K562 (cell line): ENCODE data around the gene SPEG. TPM values are rescaled to one million over a fixed set of nuclear protein-coding genes. Genes with fewer than 3 reads are reported as not detected.
A peak's percentile ranks its signal among the peaks of the same experiment; 100 is the strongest.

ENCODE experiments used
- BRCA1 ChIP-seq, 2 experiments: fragments of 450-650 bp in 1 of 2; sonication (generic) in 1 of 2; formaldehyde crosslinking in 1 of 2; IDR thresholded peaks; 2 replicates each; pipeline versions ENCODE4 v1.5.0 to v1.6.1; 2017 to 2020; ENCODE audit warnings: mild to moderate bottlenecking in 1 of 2, missing genetic modification reagents in 1 of 2
- CBX3 ChIP-seq, 2 experiments: IDR thresholded peaks; 1 replicate in 1 of 2; 2 replicates in 1 of 2; pipeline ENCODE4 v1.6.1; 2012; ENCODE audit warnings: inconsistent platforms in 2 of 2, low read length in 2 of 2, borderline replicate concordance in 1 of 2, control low read depth in 1 of 2
- ESRRB ChIP-seq: fragments of 250-450 bp; sonication (Bioruptor Pico); IDR thresholded peaks from 2 replicates; pipeline ENCODE4 v1.5.0; 2020; ENCODE audit warnings: mild to moderate bottlenecking, moderate library complexity, borderline replicate concordance
- ETV1 ChIP-seq: fragments of 450-650 bp; conservative IDR thresholded peaks from 2 replicates; pipeline ENCODE4 v1.6.1; 2016; ENCODE audit warnings: missing genetic modification characterization, control low read depth, low read depth, missing compliant biosample characterization
- ETV5 ChIP-seq: sonication (generic); formaldehyde crosslinking; IDR thresholded peaks from 2 replicates; pipeline ENCODE4 v1.4.0; 2020; ENCODE audit warnings: low read depth, mild to moderate bottlenecking, missing genetic modification reagents
- EWSR1 ChIP-seq: fragments of 450-650 bp; IDR thresholded peaks from 2 replicates; pipeline ENCODE4 v1.6.1; 2018; ENCODE audit warnings: borderline replicate concordance, mild to moderate bottlenecking, low read depth, moderate library complexity; ENCODE audit not compliant: partially characterized antibody
- FOXM1 ChIP-seq, 2 experiments: fragments of 450-650 bp in 1 of 2; sonication (generic) in 1 of 2; formaldehyde crosslinking in 1 of 2; IDR thresholded peaks; 2 replicates each; pipeline versions ENCODE4 v1.6.1 to v1.9.0; 2017 to 2022; ENCODE audit warnings: low read depth in 2 of 2, mild to moderate bottlenecking in 2 of 2, missing genetic modification reagents in 1 of 2, moderate library complexity in 1 of 2
- NCOA1 ChIP-seq: fragments of 450-650 bp; IDR thresholded peaks from 2 replicates; pipeline ENCODE4 v1.6.1; 2016; ENCODE audit warnings: low read depth
- NFE2L1 ChIP-seq: fragments of 450-650 bp; IDR thresholded peaks from 2 replicates; pipeline ENCODE4 v1.6.1; 2016; ENCODE audit warnings: missing genetic modification characterization, low read depth, mild to moderate bottlenecking, missing compliant biosample characterization, moderate library complexity, borderline replicate concordance
- POLR2G ChIP-seq: fragments of 200-400 bp; formaldehyde crosslinking; IDR thresholded peaks from 2 replicates; pipeline ENCODE4 v1.6.1; 2017; ENCODE audit warnings: low read depth, mild to moderate bottlenecking, antibody characterized with exemption, low read length, moderate library complexity
- POU5F1 ChIP-seq: fragments of 150-350 bp; IDR thresholded peaks from 2 replicates; pipeline ENCODE4 v1.6.1; 2014; ENCODE audit warnings: borderline replicate concordance, low read length, low read depth, mild to moderate bottlenecking; ENCODE audit not compliant: partially characterized antibody
- REST ChIP-seq, 2 experiments: fragments of 450-650 bp; formaldehyde crosslinking in 1 of 2; IDR thresholded peaks; 2 replicates each; pipeline versions ENCODE4 v1.4.0 to v1.6.1; 2014 to 2020; ENCODE audit warnings: mild to moderate bottlenecking in 2 of 2, borderline replicate concordance in 1 of 2, low read depth in 1 of 2
- SAFB2 ChIP-seq: fragments of 200-400 bp; formaldehyde crosslinking; IDR thresholded peaks from 2 replicates; pipeline ENCODE4 v1.6.1; 2018; ENCODE audit warnings: borderline replicate concordance, low read length, low read depth, moderate library complexity; ENCODE audit not compliant: severe bottlenecking
- SUPT5H ChIP-seq: fragments of 450-650 bp; IDR thresholded peaks from 2 replicates; pipeline ENCODE4 v1.6.1; 2016
- ZNF766 ChIP-seq: fragments of 200-800 bp; sonication (Bioruptor generic); conservative IDR thresholded peaks from 2 replicates; pipeline ENCODE4 v1.6.1; 2016; ENCODE audit warnings: missing genetic modification characterization, missing compliant biosample characterization
- ZNF778 ChIP-seq: fragments of 450-650 bp; formaldehyde crosslinking; IDR thresholded peaks from 2 replicates; pipeline ENCODE4 v1.4.0; 2020; ENCODE audit warnings: mild to moderate bottlenecking, moderate library complexity
- polyA plus RNA-seq, 8 experiments: library from polyadenylated mRNA; depleted of rRNA in 4 of 8; stranded (reverse) in 5 of 8; unstranded in 3 of 8; fragments of >200 nt; fragmentation: Nextera tagmentation in 2 of 8; fragmentation: Illumina TruSeq in 1 of 8; extraction: Ambion mirVana in 2 of 8; extraction: Trizol in 1 of 8; gene quantifications; 2 replicates each; pipeline versions ENCODE4 v1.2.1 to v1.2.3, GENCODE V29; 2011 to 2014; ENCODE audit warnings: inconsistent platforms in 1 of 8, missing spikeins in 1 of 8
- total RNA-seq, 7 experiments: library from RNA; depleted of rRNA in 6 of 7; stranded (reverse); fragments of >200 nt in 6 of 7; fragmentation: Illumina TruSeq in 2 of 7; extraction: Trizol in 2 of 7; gene quantifications; 2 replicates each; pipeline versions ENCODE4 v1.2.1 to v1.2.3, GENCODE V29; 2011 to 2021; ENCODE audit warnings: low replicate concordance in 1 of 7

Gene SPEG
- total and polyA plus RNA-seq, 9 of the 15 experiments (the other 6 are each of a cell fraction or from before 2014, with no cell fraction given) = 0.49 to 8.7 (median 3.0) TPM

- no peak for TF ChIP-seq REST (IDR thresholded peaks at IDR 0.05; ENCODE audit: borderline replicate concordance)
- TF ChIP-seq REST (CRISPR knock-in tag; IDR thresholded peaks at IDR 0.05; ENCODE audit: low read depth) = peak; percentile 37; the same call in 1 of the 2 replicates
- TF ChIP-seq BRCA1 (IDR thresholded peaks at IDR 0.05) = no peak
- no peak for TF ChIP-seq BRCA1 (CRISPR knock-in tag; IDR thresholded peaks at IDR 0.05)
- TF ChIP-seq EWSR1 = no peak
- no peak for TF ChIP-seq CBX3 (IDR thresholded peaks at IDR 0.05; ENCODE audit: borderline replicate concordance in 1 of 2, low read length in 2 of 2)
- TF ChIP-seq SAFB2 = no peak
- 0 out of 2 replicates have a peak, but pooled peaks have one; percentile 12 for TF ChIP-seq NCOA1
- no peak for TF ChIP-seq ZNF778
- TF ChIP-seq ESRRB (CRISPR knock-in tag) = no peak
- 0 out of 2 replicates have a peak, but pooled peaks have one; percentile 63 for TF ChIP-seq ETV5 (CRISPR knock-in tag)
- 0 out of 2 replicates have a peak, but pooled peaks have one; percentile 16 for TF ChIP-seq SUPT5H
- peak; percentile 68 for TF ChIP-seq ETV1 (tag)
- TF ChIP-seq ZNF766 (CRISPR knock-in tag) = no peak
- TF ChIP-seq FOXM1 (IDR thresholded peaks at IDR 0.05; ENCODE audit: low read depth) = no peak
- TF ChIP-seq FOXM1 (CRISPR knock-in tag; IDR thresholded peaks at IDR 0.05; ENCODE audit: low read depth) = peak; percentile 85; the same call in 1 of the 2 replicates
- no peak for TF ChIP-seq POU5F1
- no peak for TF ChIP-seq NFE2L1 (tag)
- TF ChIP-seq POLR2G = peak; percentile 84
These were observed 108.4 kb downstream of the SPEG start (continued) for GRCh38 chr2:219542931-219543595.
